Measurements from ENCODE around the gene SLC1A7.

SLC1A7 gene

GRCh38 chr1:53066891-53067738 lies 75.3 kb downstream of the SLC1A7 start:
- H3K4me3 ChIP-seq (ENCODE audit: low read depth, low read length), result no peak overlapping the region
- no peak for TF ChIP-seq CTCF (IDR thresholded peaks at IDR 0.05; ENCODE audit: borderline replicate concordance, insufficient read depth, low read depth, low read length)

- H3K4me3 ChIP-seq (ENCODE audit: low read depth, low read length), result no peak overlapping the region
- TF ChIP-seq CTCF (IDR thresholded peaks at IDR 0.05; ENCODE audit: borderline replicate concordance, insufficient read depth, low read depth, low read length), result no peak
These were observed 76.0 kb downstream of the SLC1A7 start for GRCh38 chr1:53066488-53066887.

GRCh38 chr1:53065391-53065790 lies 77.0 kb downstream of the SLC1A7 start:
- no peak for TF ChIP-seq CTCF (IDR thresholded peaks at IDR 0.05; ENCODE audit: borderline replicate concordance, insufficient read depth, low read depth, low read length)
- no peak overlapping the region for H3K4me3 ChIP-seq (ENCODE audit: low read depth, low read length)

- no peak for TF ChIP-seq CTCF (IDR thresholded peaks at IDR 0.05; ENCODE audit: borderline replicate concordance, insufficient read depth, low read depth, low read length)
- no peak overlapping the region for H3K4me3 ChIP-seq (ENCODE audit: low read depth, low read length)
These were observed 78.5 kb downstream of the SLC1A7 start for GRCh38 chr1:53063744-53064515.

- TF ChIP-seq CTCF (IDR thresholded peaks at IDR 0.05; ENCODE audit: borderline replicate concordance, insufficient read depth, low read depth, low read length), result no peak
These were observed 79.5 kb downstream of the SLC1A7 start for GRCh38 chr1:53062708-53063591.

GRCh38 chr1:53061859-53062707 lies 80.4 kb downstream of the SLC1A7 start, which contains the start of gene PODN:
TSS of gene PODN (plus strand) at chr1:53062213. CDS start at chr1:53069856, 7,643 bp downstream.
- H3K4me3 ChIP-seq (ENCODE audit: low read depth, low read length), result no peak within 1 kb of the TSS
- TF ChIP-seq CTCF (IDR thresholded peaks at IDR 0.05; ENCODE audit: borderline replicate concordance, insufficient read depth, low read depth, low read length), result no peak

More at GRCh38 chr1:53062708-53063591, 79.5 kb downstream of the SLC1A7 start:
- no peak overlapping the region for H3K4me3 ChIP-seq (ENCODE audit: low read depth, low read length)

Data from GM12875 (cell line).